H1 (cell line): Measurements from ENCODE around the gene THEMIS. TPM values are rescaled to one million over a fixed set of nuclear protein-coding genes. Genes with fewer than 3 reads are reported as not detected.

Experiments used
- polyA plus RNA-seq, 7 experiments: library from polyadenylated mRNA; depleted of rRNA in 3 of 7; stranded (reverse) in 5 of 7; unstranded in 2 of 7; fragments of >200 nt in 5 of 7; fragments of 200-250 nt in 2 of 7; gene quantifications; 1 replicate in 5 of 7; 2 replicates in 1 of 7; 4 replicates in 1 of 7; pipeline versions ENCODE4 v1.2.1 to v1.2.3, GENCODE V29; 2011 to 2013; ENCODE audit warnings: missing spikeins in 2 of 7, mixed read lengths in 2 of 7
- small RNA-seq: library from polyadenylated mRNA; stranded (forward); fragments of <200 nt; extraction: miRNeasy Mini kit (QIAGEN cat#:217004); gene quantifications from one replicate; pipeline ENCODE3, GENCODE V24; 2013; ENCODE audit not compliant: insufficient read depth
- total RNA-seq: library from RNA; stranded (reverse); fragmentation: NEBNext Ultra II Directional; extraction: Animal tissue kit (Norgen Biotek cat#: 25700); gene quantifications from 2 replicates; pipeline ENCODE4 v1.2.1, GENCODE V29; 2021

The THEMIS gene
- total and polyA plus RNA-seq, 2 of the 8 experiments (the other 6 are each of a cell fraction or from before 2014, with no cell fraction given) = not detected

Small RNAs within 50 kb of the gene (small RNA-seq; reads per million reads assigned to genes)
- gene MRPS17P5 = not detected
